LHCN-M2 (cell line): ENCODE results near the gene MYCBPAP. TPM values are rescaled to one million over a fixed set of nuclear protein-coding genes. Genes with fewer than 3 reads are reported as not detected.

ENCODE experiments used
- DNase-seq: peaks from one replicate; pipeline ENCODE4 v3.0.0-alpha.2; 2012; ENCODE audit warnings: low read depth
- total RNA-seq: library from RNA; depleted of rRNA; stranded (reverse); fragments of >200 nt; gene quantifications from 2 replicates; pipeline ENCODE4 v1.2.3, GENCODE V29; 2014; rRNA removed

Gene MYCBPAP
- total RNA-seq, 1 experiment from 2014 or later: 0.34 TPM

- DNase-seq: no peak
Observed at GRCh38 chr17:50569592-50569991, 61.4 kb downstream of the MYCBPAP start.

- DNase-seq: no peak
Observed at GRCh38 chr17:50570032-50570431, 61.8 kb downstream of the MYCBPAP start.

DNA sequence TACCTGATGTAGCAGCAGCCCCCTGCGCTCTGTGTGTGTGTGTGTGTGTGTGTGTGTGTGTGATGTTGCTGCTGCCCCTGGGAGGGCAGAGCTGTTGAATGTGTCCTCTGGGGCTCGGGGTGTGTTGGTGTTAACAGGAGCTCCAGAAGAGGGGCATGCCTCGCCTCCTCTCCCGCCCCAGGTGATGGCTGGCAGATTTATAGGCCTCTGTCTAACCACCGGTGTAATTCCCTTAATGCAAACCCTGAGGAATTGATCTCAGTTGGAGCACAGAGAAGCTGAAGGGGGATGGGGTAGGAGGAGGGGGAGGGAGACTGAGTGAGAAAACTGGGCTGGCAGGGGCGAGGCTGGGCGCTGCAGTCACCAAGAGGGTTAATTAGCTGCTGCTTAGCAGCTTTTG, 62.3 kb downstream of the MYCBPAP start:
- no peak for DNase-seq

GRCh38 chr17:50571681-50572080, 63.4 kb downstream of the MYCBPAP start:
- DNase-seq: no peak

- DNase-seq: no peak
Observed at GRCh38 chr17:50572541-50572940, 64.3 kb downstream of the MYCBPAP start.

- DNase-seq: no peak
Observed at GRCh38 chr17:50573866-50574611, 65.8 kb downstream of the MYCBPAP start.

DNA sequence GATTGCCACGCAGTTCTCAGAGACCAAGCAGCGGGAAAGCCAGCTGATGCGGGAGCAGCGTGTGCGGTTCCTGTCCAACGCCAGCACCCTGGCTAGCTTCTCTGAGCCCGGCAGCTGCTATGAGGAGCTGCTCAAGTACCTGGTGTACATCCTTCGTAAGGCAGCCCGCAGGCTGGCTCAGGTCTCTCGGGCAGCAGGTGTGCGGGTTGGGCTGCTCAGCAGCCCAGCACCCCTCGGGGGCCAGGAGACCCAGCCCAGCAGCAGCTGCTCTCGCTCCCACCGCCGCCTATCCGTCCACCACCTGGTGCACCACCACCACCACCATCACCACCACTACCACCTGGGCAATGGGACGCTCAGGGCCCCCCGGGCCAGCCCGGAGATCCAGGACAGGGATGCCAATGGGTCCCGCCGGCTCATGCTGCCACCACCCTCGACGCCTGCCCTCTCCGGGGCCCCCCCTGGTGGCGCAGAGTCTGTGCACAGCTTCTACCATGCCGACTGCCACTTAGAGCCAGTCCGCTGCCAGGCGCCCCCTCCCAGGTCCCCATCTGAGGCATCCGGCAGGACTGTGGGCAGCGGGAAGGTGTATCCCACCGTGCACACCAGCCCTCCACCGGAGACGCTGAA, 67.5 kb downstream of the MYCBPAP start:
- no peak for DNase-seq

- DNase-seq: no peak
Observed at GRCh38 chr17:50576864-50577263, 68.6 kb downstream of the MYCBPAP start.

GRCh38 chr17:50577451-50577954, 69.3 kb downstream of the MYCBPAP start:
- DNase-seq: no peak

DNA sequence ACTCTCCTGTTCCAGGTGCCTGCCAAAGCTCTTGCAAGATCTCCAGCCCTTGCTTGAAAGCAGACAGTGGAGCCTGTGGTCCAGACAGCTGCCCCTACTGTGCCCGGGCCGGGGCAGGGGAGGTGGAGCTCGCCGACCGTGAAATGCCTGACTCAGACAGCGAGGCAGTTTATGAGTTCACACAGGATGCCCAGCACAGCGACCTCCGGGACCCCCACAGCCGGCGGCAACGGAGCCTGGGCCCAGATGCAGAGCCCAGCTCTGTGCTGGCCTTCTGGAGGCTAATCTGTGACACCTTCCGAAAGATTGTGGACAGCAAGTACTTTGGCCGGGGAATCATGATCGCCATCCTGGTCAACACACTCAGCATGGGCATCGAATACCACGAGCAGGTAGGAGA, 69.9 kb downstream of the MYCBPAP start:
- no peak for DNase-seq

DNA sequence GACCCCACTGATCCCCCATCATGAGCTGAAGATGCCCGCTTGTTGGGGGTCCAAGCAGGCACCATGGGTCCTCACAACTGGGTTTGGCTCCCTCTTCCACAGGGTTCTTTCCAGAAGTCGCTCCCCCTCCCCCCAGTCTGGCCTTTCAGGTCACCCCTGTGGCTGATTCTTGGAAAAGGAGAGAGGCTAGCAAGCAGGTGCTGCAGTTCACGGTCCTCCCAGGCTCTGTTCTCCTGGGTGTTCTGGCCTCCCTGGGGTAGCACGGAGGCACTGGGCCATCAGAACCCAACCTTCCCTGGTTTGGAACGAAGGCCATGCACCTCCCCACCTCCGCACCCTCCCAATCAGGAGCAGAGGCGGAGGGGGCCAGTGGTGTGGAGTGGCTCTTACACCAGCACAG, 71.2 kb downstream of the MYCBPAP start:
- DNase-seq: no peak

DNA sequence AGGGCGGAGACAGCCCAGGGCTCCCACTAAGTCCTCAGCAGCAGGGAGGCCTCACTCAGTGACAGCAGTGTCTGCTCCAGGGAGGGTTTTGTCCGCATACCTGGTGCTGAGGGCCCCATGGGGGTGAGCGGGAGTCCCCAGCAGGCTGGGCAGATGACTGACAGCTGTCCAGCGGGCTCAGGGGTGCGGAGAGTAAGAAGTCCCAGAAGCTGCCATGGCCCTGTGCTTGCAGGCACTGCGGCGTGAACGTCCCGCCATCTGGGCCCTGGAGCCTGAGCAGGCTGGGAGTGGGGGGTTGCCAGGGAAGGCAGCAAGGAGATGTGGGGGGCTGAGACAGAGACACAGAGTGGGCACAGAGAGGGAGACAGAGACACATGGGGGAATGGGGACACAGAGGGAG, 72.4 kb downstream of the MYCBPAP start:
- DNase-seq: no peak

Other genes with a start within 250 kb of the MYCBPAP start
- not detected in 2 replicates for gene TMEM92, start 234.0 kb upstream of the MYCBPAP start, total RNA-seq
- 41.4 and 48.9 TPM in 2 replicates for gene XYLT2, start 162.3 kb upstream of the MYCBPAP start, total RNA-seq
- gene MRPL27, start 135.3 kb upstream of the MYCBPAP start, total RNA-seq: 79.4 and 81.1 TPM in 2 replicates
- 13.9 and 18.1 TPM in 2 replicates for gene EME1, start 135.2 kb upstream of the MYCBPAP start, total RNA-seq
- gene LRRC59, start 110.9 kb upstream of the MYCBPAP start, total RNA-seq: 165 and 189 TPM in 2 replicates
- gene ACSF2, start 82.2 kb upstream of the MYCBPAP start, total RNA-seq: 16.6 and 17.0 TPM in 2 replicates
- not detected in 2 replicates for gene CHAD, start 39.6 kb upstream of the MYCBPAP start, total RNA-seq
- gene RSAD1, start 29.6 kb upstream of the MYCBPAP start, total RNA-seq: 17.8 and 23.2 TPM in 2 replicates
- gene EPN3, start 24.3 kb downstream of the MYCBPAP start, total RNA-seq: 0.11 TPM in 1 of 2 replicates, not detected in the other
- 82.7 and 84.9 TPM in 2 replicates for gene SPATA20, start 38.7 kb downstream of the MYCBPAP start, total RNA-seq
- gene CACNA1G, start 52.3 kb downstream of the MYCBPAP start, total RNA-seq: under 0.01 and 0.06 TPM in 2 replicates
- gene ABCC3, start 126.4 kb downstream of the MYCBPAP start, total RNA-seq: 4.9 and 7.6 TPM in 2 replicates
- 31.3 and 34.2 TPM in 2 replicates for gene ANKRD40, start 199.5 kb downstream of the MYCBPAP start, total RNA-seq
- 44.8 and 47.9 TPM in 2 replicates for gene LUC7L3, start 211.2 kb downstream of the MYCBPAP start, total RNA-seq